SK-N-MC (cell line): Measurements from ENCODE around the gene WIPF3.

ENCODE experiments used
- EZH2 ChIP-seq: fragments of 200-600 bp; sonication (generic); IDR thresholded peaks from one replicate; pipeline ENCODE4 v1.6.1; 2017; ENCODE audit warnings: antibody characterized with exemption
- FOXP2 ChIP-seq: optimal IDR thresholded peaks from 2 replicates; pipeline ENCODE3; 2011; ENCODE audit warnings: mild to moderate bottlenecking, moderate library complexity; ENCODE audit not compliant: insufficient read depth; ENCODE audit errors: extremely low read length, control extremely low read depth
- POLR2AphosphoS5 ChIP-seq: IDR thresholded peaks from 2 replicates; pipeline ENCODE4 v1.6.1; 2012; ENCODE audit warnings: mild to moderate bottlenecking, low read depth, low read length, borderline replicate concordance

- TF ChIP-seq EZH2 (no peak), POLR2AphosphoS5 (no peak), FOXP2 (no peak)
Measured at GRCh38 chr7:29929018-29929807, 122.9 kb downstream of the WIPF3 start.
